PC-3 (cell line): ENCODE results near the gene EIPR1.

Source experiments
- EZH2phosphoT487 ChIP-seq: fragments of 300-600 bp; sonication (generic); IDR thresholded peaks from 2 replicates; pipeline ENCODE4 v1.6.1; 2018; ENCODE audit warnings: mild to moderate bottlenecking, antibody characterized with exemption, low read length, borderline replicate concordance
- TF ChIP-seq, protein P1 (sequence below): fragments of 300-600 bp; sonication (generic); conservative IDR thresholded peaks from 2 replicates; pipeline ENCODE4 v1.5.1; 2017; ENCODE audit warnings: antibody characterized with exemption, low read depth, mild to moderate bottlenecking, low read length

- TF ChIP-seq, protein P1, sequence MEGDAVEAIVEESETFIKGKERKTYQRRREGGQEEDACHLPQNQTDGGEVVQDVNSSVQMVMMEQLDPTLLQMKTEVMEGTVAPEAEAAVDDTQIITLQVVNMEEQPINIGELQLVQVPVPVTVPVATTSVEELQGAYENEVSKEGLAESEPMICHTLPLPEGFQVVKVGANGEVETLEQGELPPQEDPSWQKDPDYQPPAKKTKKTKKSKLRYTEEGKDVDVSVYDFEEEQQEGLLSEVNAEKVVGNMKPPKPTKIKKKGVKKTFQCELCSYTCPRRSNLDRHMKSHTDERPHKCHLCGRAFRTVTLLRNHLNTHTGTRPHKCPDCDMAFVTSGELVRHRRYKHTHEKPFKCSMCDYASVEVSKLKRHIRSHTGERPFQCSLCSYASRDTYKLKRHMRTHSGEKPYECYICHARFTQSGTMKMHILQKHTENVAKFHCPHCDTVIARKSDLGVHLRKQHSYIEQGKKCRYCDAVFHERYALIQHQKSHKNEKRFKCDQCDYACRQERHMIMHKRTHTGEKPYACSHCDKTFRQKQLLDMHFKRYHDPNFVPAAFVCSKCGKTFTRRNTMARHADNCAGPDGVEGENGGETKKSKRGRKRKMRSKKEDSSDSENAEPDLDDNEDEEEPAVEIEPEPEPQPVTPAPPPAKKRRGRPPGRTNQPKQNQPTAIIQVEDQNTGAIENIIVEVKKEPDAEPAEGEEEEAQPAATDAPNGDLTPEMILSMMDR = no peak
- no peak for TF ChIP-seq EZH2phosphoT487
These were observed 21.6 kb downstream of the EIPR1 start for GRCh38 chr2:3355951-3356569.
